CD4-positive, alpha-beta T cell treated with Interferon gamma for 1 hour (primary cell): ENCODE results near the gene PPM1G.

Experiments used
- DNase-seq: peaks from one replicate; pipeline ENCODE4 v3.0.0-alpha.2; 2020

PPM1G gene

DNA sequence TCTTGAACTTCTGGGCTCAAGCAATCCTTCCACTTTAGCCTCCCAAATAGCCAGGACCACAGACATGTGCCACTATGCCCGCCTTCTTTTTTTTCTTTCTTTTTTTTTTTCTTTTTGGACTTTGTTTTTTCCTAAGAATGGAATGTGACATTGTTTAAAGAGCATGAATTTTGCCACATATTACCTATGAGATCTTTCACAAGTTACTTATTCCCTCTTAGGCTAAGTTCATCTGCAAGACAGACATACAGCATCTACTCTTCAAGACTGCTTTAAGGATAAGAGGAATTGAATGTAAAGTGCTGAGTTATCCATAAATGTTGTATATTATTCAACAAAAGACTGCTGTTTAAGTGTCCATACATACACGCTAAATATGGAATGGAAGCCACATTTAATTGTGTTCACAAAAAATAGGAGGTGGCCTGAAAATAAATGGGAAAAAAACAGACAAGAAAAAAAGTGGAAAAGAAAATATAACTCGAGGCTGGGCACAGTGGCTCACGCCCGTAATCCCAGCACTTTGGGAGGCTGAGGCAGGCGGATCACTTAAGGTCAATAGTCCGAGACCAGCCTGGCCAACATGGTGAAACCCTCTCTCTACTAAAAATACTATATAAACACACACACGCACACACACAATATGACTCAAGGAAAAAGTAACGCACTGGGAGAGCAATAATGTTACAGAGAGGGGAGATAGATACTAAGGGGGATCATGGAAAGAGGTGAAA lies 3.2 kb upstream of the PPM1G start:
- no peak for DNase-seq

DNA sequence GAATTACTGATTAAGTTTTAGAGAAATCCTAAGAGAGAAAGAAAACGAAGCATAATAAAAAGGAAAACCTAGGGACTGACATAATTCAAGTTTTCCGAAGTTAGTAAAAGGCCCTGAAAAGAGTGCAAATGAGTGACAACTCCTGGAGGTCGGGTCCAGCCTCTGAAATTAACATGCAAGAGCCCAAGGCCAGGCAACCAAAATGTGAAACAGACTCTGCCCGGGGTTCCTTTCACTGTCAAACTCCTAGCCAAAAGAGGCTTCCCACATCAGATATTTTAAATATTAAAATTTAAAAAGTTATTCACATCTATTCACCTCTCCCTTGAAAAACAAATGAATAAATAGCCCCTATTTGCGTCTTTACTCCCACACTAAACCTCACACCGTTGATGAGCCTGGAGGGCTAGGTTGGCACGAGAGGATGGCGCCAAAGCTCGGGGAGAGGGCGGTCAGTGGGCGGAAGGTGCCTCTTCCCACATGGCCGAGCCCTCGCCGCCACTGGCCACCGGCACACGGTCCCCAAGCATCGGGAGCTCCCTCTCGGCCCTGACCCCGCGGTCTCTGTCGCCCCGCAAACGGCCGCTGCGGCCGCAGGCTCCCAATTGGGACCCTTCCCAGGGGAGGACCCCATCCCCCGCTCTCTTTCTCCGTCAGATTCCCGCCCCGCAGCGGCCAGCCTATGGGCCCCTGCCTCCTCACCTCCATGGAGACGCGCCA lies 630 bp downstream of the PPM1G start:
- DNase-seq, result no peak

DNA sequence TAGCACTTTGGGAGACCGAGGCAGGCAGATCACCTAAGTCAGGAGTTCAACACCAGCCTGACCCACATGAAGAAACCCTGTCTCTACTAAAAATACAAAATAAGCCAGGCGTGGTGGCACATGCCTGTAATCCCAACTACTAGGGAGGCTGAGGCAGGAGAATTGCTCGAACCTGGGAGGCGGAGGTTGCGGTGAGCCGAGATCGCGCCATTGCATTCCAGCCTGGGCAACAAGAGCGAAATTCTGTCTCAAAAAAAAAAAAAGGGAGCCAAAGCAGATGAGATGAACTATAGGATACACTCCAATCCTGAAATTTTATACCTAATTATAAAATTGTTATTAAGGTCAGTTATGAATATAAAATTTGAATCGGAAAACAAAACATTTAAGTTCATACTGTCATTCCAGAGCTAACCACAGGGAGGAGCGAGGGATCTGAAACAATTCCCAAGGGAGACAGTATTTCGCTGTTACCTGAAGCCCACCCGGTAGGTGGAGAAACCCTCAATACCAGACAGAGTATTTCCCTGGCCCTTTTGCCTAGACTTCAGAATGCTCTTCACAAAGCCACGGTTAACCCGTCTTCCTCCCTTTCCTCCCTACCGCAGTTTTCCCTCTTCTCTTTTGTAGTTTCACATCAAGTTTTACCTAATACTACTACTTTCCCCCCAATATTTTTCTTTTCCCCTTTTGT lies 1.4 kb downstream of the PPM1G start:
- no peak for DNase-seq

- DNase-seq, result no peak
Observed at GRCh38 chr2:27400348-27401135, 8.8 kb downstream of the PPM1G start.

- DNase-seq, result no peak
Observed at GRCh38 chr2:27398962-27399361, 10.4 kb downstream of the PPM1G start.

DNA sequence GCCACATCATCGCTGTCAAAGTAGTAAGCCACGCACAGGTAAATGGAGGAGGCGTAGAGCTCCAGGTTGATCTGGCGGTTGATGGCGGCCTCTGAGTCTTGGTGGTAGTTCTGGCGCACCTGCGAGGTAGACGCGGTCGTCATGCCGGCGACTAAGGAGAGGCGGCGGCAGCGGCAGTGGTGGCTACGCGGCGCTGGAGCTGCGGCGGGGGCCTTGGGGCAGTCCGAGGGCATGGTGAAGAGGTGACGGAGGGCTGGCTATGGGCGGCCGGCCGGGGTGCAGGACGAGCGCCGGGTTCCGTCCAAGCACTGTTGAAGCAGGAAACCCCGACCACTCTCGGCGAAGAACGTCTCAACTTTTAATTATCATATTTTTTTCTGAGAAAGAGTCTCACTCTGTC lies 16.2 kb downstream of the PPM1G start:
- no peak for DNase-seq

GRCh38 chr2:27390822-27391679 lies 18.3 kb downstream of the PPM1G start:
- no peak for DNase-seq

DNA sequence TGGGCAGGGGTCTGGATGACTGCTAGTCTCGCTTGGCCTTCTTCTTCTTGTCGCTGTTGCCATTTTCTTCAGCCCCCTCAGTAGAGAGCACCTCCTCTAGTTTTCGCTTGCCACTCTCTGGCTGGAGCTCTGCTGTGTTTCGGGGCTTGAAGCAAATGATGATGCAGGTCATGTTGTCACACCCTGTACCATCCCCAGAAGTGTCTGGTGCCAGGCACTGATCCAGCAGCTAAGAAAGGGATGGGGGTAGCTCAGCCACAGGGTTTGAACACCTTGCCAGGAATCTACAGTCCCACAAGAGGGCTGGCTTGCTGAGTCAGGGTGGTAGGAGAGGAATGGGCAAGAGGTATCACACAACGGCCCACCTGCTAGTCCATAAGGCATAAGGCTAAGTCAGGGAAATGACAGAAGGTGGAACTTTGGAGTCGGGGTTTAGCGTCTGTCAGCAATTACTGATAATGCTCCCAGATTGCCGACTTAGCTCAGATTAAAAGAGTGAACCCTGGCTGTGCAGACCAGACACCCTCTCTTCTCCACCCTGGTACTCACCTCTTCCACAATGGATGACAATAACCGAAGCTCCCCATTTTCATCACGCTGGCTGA lies 27.7 kb downstream of the PPM1G start:
- no peak for DNase-seq

- peak; percentile 87 for DNase-seq
Observed at GRCh38 chr2:27380626-27381545, 28.5 kb downstream of the PPM1G start, which contains the start of gene ZNF513. Gene ZNF513, minus strand, starts transcription at chr2:27380734. Its CDS starts 208 bp downstream, at chr2:27380526.

- DNase-seq, result peak; percentile 56
Observed at GRCh38 chr2:27379836-27380625, 29.4 kb downstream of the PPM1G start.

DNA sequence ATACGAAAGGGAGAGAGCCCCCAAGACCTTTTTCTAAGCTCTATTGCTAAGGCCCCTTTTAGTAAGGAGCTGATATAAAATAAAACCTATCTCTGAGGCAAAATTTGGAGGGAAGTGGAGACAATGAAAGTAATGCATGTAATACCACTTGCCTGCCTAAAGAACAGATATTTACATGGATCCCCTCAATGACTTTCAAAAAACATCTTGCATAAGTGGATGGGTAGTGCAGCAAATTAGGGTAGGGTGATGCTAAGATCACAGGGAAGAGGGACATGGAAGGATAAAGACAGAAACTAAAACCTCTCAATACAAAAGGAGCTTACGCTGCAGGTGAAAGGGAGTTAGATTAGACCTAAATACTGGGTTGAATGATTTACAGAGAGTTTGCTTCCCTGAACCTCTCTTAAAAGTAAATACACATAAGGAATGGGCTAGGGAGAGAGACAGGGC lies 30.0 kb downstream of the PPM1G start:
- DNase-seq, result no peak

- no peak for DNase-seq
Observed at GRCh38 chr2:27378809-27379290, 30.5 kb downstream of the PPM1G start.

DNA sequence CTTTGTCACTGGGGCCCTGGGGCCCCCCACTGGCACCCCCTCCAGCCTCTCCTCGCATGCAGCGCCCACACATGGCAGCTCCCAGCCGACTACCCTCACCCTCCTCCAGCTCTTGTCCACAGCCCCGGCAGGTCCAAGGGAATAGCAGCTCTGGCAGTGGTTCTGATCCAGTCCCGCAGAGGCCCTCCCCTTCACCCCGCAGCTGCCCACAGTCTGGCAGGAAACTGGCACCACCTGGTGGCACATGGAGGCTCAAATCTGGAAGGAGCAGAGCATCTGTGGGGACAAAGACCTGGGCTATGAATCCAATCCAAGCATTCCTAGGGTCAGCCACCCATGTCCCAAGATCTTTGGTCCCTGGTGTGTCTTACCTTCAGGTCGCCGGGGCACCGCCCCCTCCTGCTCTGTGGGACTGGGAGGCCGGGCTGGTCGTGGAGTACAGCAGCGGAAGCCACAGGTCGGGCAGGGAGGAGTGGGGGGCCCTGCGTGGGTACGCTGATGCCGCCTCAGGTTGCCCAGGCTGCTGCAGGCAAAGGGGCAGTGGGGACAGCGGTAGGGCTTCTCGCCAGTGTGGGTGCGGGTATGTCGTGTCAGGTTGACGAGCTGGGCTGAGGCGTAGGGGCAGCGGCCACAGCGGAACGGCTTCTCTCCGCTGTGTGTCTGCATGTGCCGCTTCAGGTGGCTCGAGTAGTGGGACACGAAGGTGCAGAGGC lies 31.1 kb downstream of the PPM1G start:
- DNase-seq, result no peak

DNA sequence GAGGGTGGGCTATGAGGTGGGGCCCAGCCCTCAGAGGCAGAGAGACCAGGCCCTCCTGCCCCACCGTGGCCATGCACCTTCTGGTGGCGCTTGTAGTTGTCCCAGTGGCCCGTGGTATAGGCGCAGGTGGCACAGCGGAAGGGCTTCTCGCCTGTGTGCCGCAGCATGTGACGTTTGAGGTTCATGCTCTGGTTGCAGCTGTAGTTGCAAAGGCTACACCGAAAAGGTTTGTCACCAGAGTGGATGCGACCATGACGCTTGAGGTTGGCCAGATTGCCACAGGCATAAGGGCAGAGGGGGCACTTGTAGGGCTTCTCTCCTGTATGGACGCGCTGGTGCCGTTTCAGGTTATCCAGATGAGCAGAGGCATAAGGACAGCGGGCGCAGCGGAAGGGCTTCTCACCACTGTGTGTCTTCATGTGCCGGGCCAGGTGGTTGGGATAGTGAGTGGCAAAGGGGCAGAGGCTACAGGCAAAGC lies 31.7 kb downstream of the PPM1G start:
- DNase-seq, result no peak

DNA sequence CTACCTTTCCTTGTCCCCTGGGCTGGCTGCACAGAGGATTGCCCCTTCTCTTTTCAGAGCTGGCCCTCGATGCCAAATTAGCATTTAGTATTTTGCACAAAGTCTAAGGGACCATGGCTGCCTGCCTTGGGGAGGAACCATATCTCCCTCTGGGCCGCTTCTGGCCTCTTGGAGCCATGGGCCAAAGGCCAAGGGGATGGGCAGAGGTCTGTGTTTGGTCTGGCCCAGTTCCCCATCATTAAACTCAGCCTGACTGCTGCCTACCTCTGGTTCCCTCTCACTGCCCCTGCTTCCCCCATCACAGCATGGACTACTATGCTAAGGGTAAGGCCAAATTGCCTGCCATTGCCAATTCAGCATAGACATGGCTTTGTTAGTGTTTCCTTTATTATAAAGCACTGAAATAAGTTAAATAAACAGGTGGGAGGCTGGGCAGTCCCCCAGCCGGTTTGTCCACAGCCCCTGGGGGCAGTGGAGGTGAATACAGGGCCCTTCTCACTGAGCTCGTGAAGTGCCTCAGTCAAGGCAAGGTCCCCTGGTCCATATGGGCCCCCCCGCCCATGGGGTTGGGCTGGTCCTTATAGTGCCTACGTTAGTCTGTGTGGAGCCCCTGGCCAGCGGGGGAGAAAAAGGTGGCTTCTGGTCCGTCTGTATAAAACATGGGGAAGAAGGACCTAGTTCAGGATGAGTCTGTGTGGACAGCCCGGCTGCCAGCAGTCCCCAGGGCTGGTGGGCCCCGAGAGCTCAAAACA lies 32.3 kb downstream of the PPM1G start:
- no peak for DNase-seq

DNA sequence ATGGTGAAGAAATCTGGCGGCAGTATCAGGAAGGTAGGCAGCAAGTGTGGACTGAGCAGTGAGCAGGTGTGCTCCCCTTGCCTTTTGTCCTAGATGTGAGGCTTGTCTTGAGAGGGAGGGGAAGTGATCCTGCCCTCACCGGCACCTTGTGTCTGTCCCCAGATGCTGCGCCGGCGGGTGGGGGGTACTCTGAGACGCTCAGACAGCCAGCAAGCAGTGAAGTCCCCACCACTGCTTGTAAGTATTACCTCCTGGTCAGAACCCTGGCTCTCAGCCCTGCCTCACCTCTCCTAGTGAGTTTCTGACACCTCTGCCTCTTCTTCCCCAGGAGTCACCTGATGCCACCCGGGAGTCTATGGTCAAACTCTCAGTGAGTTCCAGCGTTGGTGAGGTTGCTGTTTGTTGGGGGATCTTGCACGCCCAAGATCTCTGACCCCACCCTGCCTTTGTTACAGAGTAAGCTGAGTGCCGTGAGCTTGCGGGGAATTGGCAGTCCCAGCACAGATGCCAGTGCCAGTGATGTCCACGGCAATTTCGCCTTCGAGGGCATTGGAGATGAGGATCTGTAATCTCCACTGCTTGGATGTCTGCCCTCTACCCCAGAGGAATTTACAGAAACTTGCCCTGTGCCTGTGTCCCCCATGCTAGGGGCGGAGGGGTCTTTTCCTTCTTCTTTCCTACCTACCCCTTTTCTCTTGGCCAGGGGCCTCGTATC lies 33.1 kb downstream of the PPM1G start:
- DNase-seq, result no peak

DNA sequence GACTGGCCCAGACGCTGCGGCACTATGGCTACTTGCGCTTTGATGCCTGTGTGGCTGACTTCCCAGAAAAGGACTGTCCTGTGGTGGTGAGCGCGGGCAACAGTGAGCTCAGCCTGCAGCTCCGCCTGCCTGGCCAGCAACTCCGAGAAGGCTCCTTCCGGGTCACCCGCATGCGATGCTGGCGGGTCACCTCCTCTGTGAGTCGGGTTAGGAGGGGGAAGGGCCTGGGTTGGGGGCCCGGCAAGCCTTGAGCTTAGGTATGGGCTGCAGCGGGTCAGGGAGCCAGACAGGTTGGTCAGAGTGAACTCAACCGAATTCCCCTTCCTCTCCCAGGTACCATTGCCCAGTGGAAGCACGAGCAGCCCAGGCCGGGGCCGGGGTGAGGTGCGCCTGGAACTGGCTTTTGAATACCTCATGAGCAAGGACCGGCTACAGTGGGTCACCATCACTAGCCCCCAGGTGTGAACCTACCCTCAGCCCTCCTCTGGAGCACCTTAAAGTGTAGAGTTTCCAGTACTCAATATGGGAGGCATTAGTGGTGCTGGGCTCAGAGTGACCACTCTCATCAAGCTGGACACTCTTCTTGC lies 33.8 kb downstream of the PPM1G start:
- no peak for DNase-seq
